Liver (tissue), 9 donors: Measurements from ENCODE around the gene CBX6. TPM values are rescaled to one million over a fixed set of nuclear protein-coding genes. Genes with fewer than 3 reads are reported as not detected.

Experiments used
- DNase-seq: peaks from one replicate; pipeline ENCODE4 v3.0.0-alpha.2; 2017; ENCODE audit warnings: low spot score
- H3K27ac ChIP-seq, 2 donors: one replicate each; pipeline ENCODE4 v1.7.0; 2013; ENCODE audit warnings: inconsistent platforms in 2 of 2, low read length in 2 of 2, control low read depth in 1 of 2, low read depth in 1 of 2, mild to moderate bottlenecking in 1 of 2
- H3K27me3 ChIP-seq, 4 donors: one replicate each; pipeline versions ENCODE4 v1.6.1 to v1.7.0; 2013; ENCODE audit warnings: low read length in 3 of 4, inconsistent platforms in 1 of 4, mild to moderate bottlenecking in 1 of 4, moderate library complexity in 1 of 4; ENCODE audit not compliant: control insufficient read depth in 4 of 4, insufficient read depth in 4 of 4
- H3K36me3 ChIP-seq, 4 donors: one replicate each; pipeline versions ENCODE4 v1.6.1 to v1.7.0; 2013; ENCODE audit warnings: low read length in 3 of 4, mild to moderate bottlenecking in 3 of 4, low read depth in 1 of 4, moderate library complexity in 1 of 4; ENCODE audit not compliant: control insufficient read depth in 4 of 4, insufficient read depth in 3 of 4
- H3K4me1 ChIP-seq, 4 donors: one replicate each; pipeline versions ENCODE4 v1.6.1 to v1.7.0; 2013; ENCODE audit warnings: low read length in 3 of 4, mild to moderate bottlenecking in 3 of 4, moderate library complexity in 1 of 4; ENCODE audit not compliant: control insufficient read depth in 4 of 4, insufficient read depth in 4 of 4
- H3K4me3 ChIP-seq, 3 donors: one replicate each; pipeline versions ENCODE4 v1.6.1 to v1.7.0; 2013; ENCODE audit warnings: low read length in 3 of 3, control low read depth in 1 of 3, low read depth in 1 of 3, mild to moderate bottlenecking in 1 of 3
- H3K9ac ChIP-seq, 2 donors: one replicate each; pipeline ENCODE4 v1.7.0; 2013; ENCODE audit warnings: low read length in 2 of 2, mild to moderate bottlenecking in 2 of 2, moderate library complexity in 2 of 2, control low read depth in 1 of 2, low read depth in 1 of 2
- H3K9me3 ChIP-seq, 4 donors: one replicate each; pipeline versions ENCODE4 v1.6.1 to v1.7.0; 2013; ENCODE audit warnings: low read length in 3 of 4; ENCODE audit not compliant: control insufficient read depth in 4 of 4
- FOXA1 ChIP-seq: IDR thresholded peaks from 2 replicates; pipeline ENCODE4 v1.6.1; 2016; ENCODE audit warnings: antibody characterized with exemption
- NR2F2 ChIP-seq: IDR thresholded peaks from 2 replicates; pipeline ENCODE4 v1.6.1; 2016; ENCODE audit warnings: antibody characterized with exemption
- RAD21 ChIP-seq, 2 donors: IDR thresholded peaks; 2 replicates each; pipeline ENCODE4 v1.6.1; 2016; ENCODE audit warnings: antibody characterized with exemption in 2 of 2, mild to moderate bottlenecking in 2 of 2
- RXRA ChIP-seq, 2 donors: IDR thresholded peaks; 2 replicates each; pipeline ENCODE4 v1.6.1; 2017 to 2018; ENCODE audit warnings: antibody characterized with exemption in 2 of 2, mild to moderate bottlenecking in 1 of 2
- SP1 ChIP-seq: IDR thresholded peaks from 2 replicates; pipeline ENCODE4 v1.6.1; 2018; ENCODE audit warnings: antibody characterized with exemption, mild to moderate bottlenecking
- YY1 ChIP-seq: IDR thresholded peaks from 2 replicates; pipeline ENCODE4 v1.6.1; 2016; ENCODE audit warnings: antibody characterized with exemption, mild to moderate bottlenecking
- WGBS: extraction: QIAGEN DNeasy Blood & Tissue Kit; methylation state at CpG from one replicate; pipeline ENCODE4 v1.1.7; 2013; 5-methylcytosine and 5-hydroxymethylcytosine counted together
- polyA plus RNA-seq, 2 donors: library from polyadenylated mRNA; stranded (reverse) in 1 of 2; unstranded in 1 of 2; fragments of 200-250 nt in 1 of 2; fragments of >200 nt in 1 of 2; fragmentation: Nextera tagmentation in 1 of 2; extraction: Ambion mirVana in 1 of 2; gene quantifications; one replicate each; pipeline versions ENCODE4 v1.2.1 to v1.2.3, GENCODE V29; 2013 to 2015
- total RNA-seq, 2 donors: library from RNA; depleted of rRNA; stranded (reverse); fragments of >200 nt; gene quantifications; one replicate each; pipeline ENCODE4 v1.2.3, GENCODE V29; 2014
- TF ChIP-seq, protein P1 (sequence below): fragments of 150-350 bp; IDR thresholded peaks from 2 replicates; pipeline ENCODE4 v1.5.1; 2017; ENCODE audit warnings: improper control_type of control experiment, low read depth, low read length; ENCODE audit not compliant: missing input control
- TF ChIP-seq, protein P2 (sequence below): IDR thresholded peaks from 2 replicates; pipeline ENCODE4 v1.6.1; 2016; ENCODE audit warnings: antibody characterized with exemption
- TF ChIP-seq, protein P3 (sequence below): IDR thresholded peaks from 2 replicates; pipeline ENCODE4 v1.6.1; 2016; ENCODE audit warnings: antibody characterized with exemption, mild to moderate bottlenecking
- TF ChIP-seq, protein P4 (sequence below): IDR thresholded peaks from 2 replicates; pipeline ENCODE4 v1.6.1; 2016; ENCODE audit warnings: antibody characterized with exemption
- donor health status: healthy.
- donor health status: healthy.
- donor health status: healthy.
- donor health status: healthy.
- donor health status: healthy.

Gene CBX6
- total and polyA plus RNA-seq, 4 donors = 7.3 to 11.0 (median 10.2) TPM

- Histone ChIP-seq H3K9ac (no peak overlapping the region), H3K27ac (no peak overlapping the region), H3K4me1 (no peaks in the 10 kb centered on the region), H3K4me3 (no peak overlapping the region), H3K9me3 (peaks cover 0 to 16% (median 4%) of the 10 kb centered on the region in 4 donors), H3K36me3 (no peaks in the 10 kb centered on the region), H3K27me3 (no peaks in the 10 kb centered on the region)
- WGBS = 66% methylated on average over 7 of the region's 7 CpGs
- no peak for DNase-seq
- TF ChIP-seq, protein P1, sequence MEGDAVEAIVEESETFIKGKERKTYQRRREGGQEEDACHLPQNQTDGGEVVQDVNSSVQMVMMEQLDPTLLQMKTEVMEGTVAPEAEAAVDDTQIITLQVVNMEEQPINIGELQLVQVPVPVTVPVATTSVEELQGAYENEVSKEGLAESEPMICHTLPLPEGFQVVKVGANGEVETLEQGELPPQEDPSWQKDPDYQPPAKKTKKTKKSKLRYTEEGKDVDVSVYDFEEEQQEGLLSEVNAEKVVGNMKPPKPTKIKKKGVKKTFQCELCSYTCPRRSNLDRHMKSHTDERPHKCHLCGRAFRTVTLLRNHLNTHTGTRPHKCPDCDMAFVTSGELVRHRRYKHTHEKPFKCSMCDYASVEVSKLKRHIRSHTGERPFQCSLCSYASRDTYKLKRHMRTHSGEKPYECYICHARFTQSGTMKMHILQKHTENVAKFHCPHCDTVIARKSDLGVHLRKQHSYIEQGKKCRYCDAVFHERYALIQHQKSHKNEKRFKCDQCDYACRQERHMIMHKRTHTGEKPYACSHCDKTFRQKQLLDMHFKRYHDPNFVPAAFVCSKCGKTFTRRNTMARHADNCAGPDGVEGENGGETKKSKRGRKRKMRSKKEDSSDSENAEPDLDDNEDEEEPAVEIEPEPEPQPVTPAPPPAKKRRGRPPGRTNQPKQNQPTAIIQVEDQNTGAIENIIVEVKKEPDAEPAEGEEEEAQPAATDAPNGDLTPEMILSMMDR = no peak
- TF ChIP-seq SP1 (no peak), NR2F2 (no peak), RAD21 (IDR thresholded peaks at IDR 0.05) (no peak), FOXA1 (no peak), RXRA (IDR thresholded peaks at IDR 0.05) (no peak), YY1 (no peak)
- TF ChIP-seq, protein P2, sequence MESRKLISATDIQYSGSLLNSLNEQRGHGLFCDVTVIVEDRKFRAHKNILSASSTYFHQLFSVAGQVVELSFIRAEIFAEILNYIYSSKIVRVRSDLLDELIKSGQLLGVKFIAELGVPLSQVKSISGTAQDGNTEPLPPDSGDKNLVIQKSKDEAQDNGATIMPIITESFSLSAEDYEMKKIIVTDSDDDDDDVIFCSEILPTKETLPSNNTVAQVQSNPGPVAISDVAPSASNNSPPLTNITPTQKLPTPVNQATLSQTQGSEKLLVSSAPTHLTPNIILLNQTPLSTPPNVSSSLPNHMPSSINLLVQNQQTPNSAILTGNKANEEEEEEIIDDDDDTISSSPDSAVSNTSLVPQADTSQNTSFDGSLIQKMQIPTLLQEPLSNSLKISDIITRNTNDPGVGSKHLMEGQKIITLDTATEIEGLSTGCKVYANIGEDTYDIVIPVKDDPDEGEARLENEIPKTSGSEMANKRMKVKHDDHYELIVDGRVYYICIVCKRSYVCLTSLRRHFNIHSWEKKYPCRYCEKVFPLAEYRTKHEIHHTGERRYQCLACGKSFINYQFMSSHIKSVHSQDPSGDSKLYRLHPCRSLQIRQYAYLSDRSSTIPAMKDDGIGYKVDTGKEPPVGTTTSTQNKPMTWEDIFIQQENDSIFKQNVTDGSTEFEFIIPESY = no peak
- TF ChIP-seq, protein P3, sequence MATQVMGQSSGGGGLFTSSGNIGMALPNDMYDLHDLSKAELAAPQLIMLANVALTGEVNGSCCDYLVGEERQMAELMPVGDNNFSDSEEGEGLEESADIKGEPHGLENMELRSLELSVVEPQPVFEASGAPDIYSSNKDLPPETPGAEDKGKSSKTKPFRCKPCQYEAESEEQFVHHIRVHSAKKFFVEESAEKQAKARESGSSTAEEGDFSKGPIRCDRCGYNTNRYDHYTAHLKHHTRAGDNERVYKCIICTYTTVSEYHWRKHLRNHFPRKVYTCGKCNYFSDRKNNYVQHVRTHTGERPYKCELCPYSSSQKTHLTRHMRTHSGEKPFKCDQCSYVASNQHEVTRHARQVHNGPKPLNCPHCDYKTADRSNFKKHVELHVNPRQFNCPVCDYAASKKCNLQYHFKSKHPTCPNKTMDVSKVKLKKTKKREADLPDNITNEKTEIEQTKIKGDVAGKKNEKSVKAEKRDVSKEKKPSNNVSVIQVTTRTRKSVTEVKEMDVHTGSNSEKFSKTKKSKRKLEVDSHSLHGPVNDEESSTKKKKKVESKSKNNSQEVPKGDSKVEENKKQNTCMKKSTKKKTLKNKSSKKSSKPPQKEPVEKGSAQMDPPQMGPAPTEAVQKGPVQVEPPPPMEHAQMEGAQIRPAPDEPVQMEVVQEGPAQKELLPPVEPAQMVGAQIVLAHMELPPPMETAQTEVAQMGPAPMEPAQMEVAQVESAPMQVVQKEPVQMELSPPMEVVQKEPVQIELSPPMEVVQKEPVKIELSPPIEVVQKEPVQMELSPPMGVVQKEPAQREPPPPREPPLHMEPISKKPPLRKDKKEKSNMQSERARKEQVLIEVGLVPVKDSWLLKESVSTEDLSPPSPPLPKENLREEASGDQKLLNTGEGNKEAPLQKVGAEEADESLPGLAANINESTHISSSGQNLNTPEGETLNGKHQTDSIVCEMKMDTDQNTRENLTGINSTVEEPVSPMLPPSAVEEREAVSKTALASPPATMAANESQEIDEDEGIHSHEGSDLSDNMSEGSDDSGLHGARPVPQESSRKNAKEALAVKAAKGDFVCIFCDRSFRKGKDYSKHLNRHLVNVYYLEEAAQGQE = no peak
These were observed 41.2 kb downstream of the CBX6 start for GRCh38 chr22:38830845-38831108.

GRCh38 chr22:38830026-38830844 is 41.8 kb downstream of the CBX6 start:
- H3K36me3 ChIP-seq = no peaks in the 10 kb centered on the region
- H3K4me1 ChIP-seq = no peaks in the 10 kb centered on the region
- 85% methylated on average over 17 of the region's 17 CpGs for WGBS
- H3K9ac ChIP-seq = no peak overlapping the region
- no peaks in the 10 kb centered on the region for H3K27me3 ChIP-seq
- no peak overlapping the region for H3K4me3 ChIP-seq
- no peak for TF ChIP-seq FOXA1
- TF ChIP-seq, protein P4, sequence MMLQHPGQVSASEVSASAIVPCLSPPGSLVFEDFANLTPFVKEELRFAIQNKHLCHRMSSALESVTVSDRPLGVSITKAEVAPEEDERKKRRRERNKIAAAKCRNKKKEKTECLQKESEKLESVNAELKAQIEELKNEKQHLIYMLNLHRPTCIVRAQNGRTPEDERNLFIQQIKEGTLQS = no peak
- TF ChIP-seq RAD21 (IDR thresholded peaks at IDR 0.05) = no peak
- no peak for TF ChIP-seq SP1
- TF ChIP-seq, protein P1 = no peak
- TF ChIP-seq, protein P3 = no peak
- H3K27ac ChIP-seq = no peak overlapping the region
- H3K9me3 ChIP-seq = peaks cover 0 to 16% (median 4%) of the 10 kb centered on the region in 4 donors
- DNase-seq = no peak
